GM12875 (cell line): ENCODE data around the gene KCNJ12.
"Not testable (repeated sequence)": the region's sequence is repeated elsewhere in the genome, so short reads cannot be mapped to it uniquely, and the experiment has no call there.

Source experiments
- H3K4me3 ChIP-seq: one replicate; pipeline ENCODE4 v1.5.1; 2011; ENCODE audit warnings: low read depth, low read length, control low read depth
- CTCF ChIP-seq: IDR thresholded peaks from 2 replicates; pipeline ENCODE4 v1.5.1; 2011; ENCODE audit warnings: low read depth, mild to moderate bottlenecking, control low read depth, inconsistent platforms, low read length, moderate library complexity, borderline replicate concordance; ENCODE audit not compliant: insufficient read depth

Gene KCNJ12

GRCh38 chr17:21455761-21456160 is 79.6 kb downstream of the KCNJ12 start:
- no peak for TF ChIP-seq CTCF
- no peak overlapping the region for H3K4me3 ChIP-seq

GRCh38 chr17:21456449-21456848 is 80.3 kb downstream of the KCNJ12 start:
- H3K4me3 ChIP-seq, result not testable (repeated sequence)

DNA sequence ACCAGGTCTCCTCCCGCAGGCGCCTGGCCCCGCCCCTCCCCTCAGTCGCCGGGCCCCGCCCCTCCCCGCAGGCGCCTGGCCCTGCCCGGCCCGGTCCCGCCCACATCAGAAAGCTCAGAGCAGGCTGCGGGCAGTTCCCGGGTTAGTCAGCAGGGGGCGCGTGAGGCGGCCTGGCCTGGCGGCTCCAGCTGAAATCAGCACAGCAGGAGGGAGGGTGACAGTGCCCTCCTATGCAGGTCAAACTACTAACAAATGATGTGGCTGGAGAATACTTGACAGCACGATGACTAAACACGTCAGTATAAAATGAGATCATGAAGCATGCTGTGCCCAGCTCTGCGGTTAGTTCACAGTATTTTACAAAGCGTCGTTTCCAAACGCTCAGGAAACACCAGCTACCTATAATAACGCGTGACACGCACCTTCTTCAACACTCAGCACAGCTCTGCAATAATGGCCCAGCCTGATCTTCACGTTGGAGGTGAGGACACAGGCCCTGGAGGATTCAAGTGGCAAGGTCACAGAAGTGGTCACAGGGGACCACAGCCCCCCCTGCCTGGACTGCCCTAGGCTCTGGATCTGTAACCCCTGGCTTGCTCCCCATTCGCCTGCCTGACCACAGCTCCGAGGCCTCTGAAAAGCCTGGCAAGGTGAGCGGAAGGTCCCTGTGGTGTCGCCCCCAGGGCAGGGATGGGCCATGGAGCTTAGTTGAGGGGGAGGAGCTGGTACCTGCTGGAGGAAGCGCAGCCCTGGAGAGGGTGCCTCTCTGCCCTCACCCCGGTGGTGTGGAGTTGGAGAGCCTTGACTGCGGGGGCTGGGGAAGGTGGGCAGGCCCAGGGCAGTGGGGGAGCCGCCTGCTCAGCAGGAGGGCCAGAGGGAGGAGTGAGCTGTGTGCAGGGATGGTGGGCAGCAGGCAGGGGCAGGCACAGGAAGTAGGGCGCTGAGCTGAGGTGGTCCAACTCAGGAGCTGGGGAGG is 81.2 kb downstream of the KCNJ12 start:
- TF ChIP-seq CTCF, result peak; percentile 84

DNA sequence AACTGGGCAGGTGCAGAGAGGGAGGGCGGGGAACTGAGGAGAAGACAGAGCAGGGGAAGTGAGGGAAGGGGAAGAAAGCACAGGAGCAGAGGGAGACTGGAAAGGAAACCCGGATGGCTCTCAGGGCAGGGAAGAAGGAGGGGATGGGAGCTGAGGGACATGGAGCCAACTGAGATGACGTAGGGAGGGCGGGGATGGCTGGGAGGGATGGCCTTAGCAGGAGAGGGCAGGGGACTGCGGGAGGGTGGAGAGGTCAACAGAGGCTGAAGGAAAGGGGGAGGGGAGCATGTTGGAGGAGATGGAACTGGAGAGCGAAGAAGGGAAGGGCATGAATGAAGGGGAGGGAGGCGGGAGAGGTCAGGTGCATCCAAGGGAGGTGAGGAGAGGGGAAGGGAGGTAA is 81.9 kb downstream of the KCNJ12 start:
- H3K4me3 ChIP-seq, result no peak overlapping the region
- TF ChIP-seq CTCF, result no peak

More for the DNA sequence above, 81.2 kb downstream of the KCNJ12 start:
- no peak overlapping the region for H3K4me3 ChIP-seq

- no peak overlapping the region for H3K4me3 ChIP-seq
- no peak for TF ChIP-seq CTCF
Observed at GRCh38 chr17:21459536-21459935, 83.4 kb downstream of the KCNJ12 start.

DNA sequence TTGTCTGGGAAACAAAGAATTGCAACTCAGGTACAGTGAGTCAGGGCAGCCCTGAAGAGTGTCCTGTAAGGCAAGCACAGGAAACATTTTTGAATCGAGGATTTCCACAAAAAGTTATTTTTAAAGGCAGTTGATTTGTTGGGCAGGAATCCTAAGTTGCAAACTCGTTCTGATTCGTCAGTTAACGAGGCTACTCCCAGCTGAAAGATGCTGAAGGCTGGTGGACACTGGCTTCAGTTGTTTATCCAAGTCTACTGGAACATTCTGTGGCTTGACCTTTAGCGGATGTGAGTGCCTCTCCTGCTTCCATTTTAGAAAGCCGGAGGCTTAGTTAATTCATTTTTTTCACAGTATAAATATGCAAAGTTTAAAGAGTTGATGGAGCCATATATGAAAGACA is 84.2 kb downstream of the KCNJ12 start:
- TF ChIP-seq CTCF, result no peak
- no peak overlapping the region for H3K4me3 ChIP-seq

GRCh38 chr17:21462237-21462636 is 86.1 kb downstream of the KCNJ12 start:
- TF ChIP-seq CTCF, result no peak
- H3K4me3 ChIP-seq, result no peak overlapping the region
